Colonic mucosa (tissue), 4 donors: ENCODE results near the gene MRPL20. TPM values are rescaled to one million over a fixed set of nuclear protein-coding genes. Genes with fewer than 3 reads are reported as not detected.

Source experiments
- DNase-seq: peaks from one replicate; pipeline ENCODE4 v3.0.0-alpha.2; 2020
- H3K27ac ChIP-seq: fragments of 200-600 bp; one replicate; pipeline ENCODE4 v1.8.0; 2021
- H3K27me3 ChIP-seq: fragments of 200-600 bp; one replicate; pipeline ENCODE4 v1.8.0; 2021
- H3K36me3 ChIP-seq: fragments of 200-600 bp; one replicate; pipeline ENCODE4 v1.8.0; 2021
- H3K4me1 ChIP-seq: fragments of 200-600 bp; one replicate; pipeline ENCODE4 v1.8.0; 2021; ENCODE audit warnings: mild to moderate bottlenecking
- H3K4me3 ChIP-seq: fragments of 200-600 bp; one replicate; pipeline ENCODE4 v1.8.0; 2021
- H3K9ac ChIP-seq, 2 donors: one replicate each; pipeline ENCODE4 v1.7.0; 2013; ENCODE audit warnings: control low read depth in 2 of 2, low read depth in 2 of 2, low read length in 2 of 2
- H3K9me3 ChIP-seq: fragments of 200-600 bp; one replicate; pipeline ENCODE4 v1.8.0; 2021
- CTCF ChIP-seq: fragments of 200-600 bp; IDR thresholded peaks from one replicate; pipeline ENCODE4 v1.8.0; 2022; ENCODE audit warnings: antibody characterized with exemption, mild to moderate bottlenecking
- intact Hi-C: fragments of 100-400 bp; cut with DNase I; formaldehyde crosslinking; loops from one replicate; pipeline ENCODE4 v1.14.1; 2022
- total RNA-seq, 2 donors: library from RNA; stranded (reverse); fragmentation: NEBNext Ultra II Directional in 1 of 2; extraction: Animal tissue kit (Norgen Biotek cat#: 25700) in 1 of 2; gene quantifications; one replicate each; pipeline ENCODE4 v1.2.1, GENCODE V29; 2021
- donor health status: healthy.
- donor health status: DM: no; HTN: no; CAD: no.
- donor health status: DM: no; HTN: no; CAD: no.

Gene MRPL20
- total RNA-seq, 2 donors from 2014 or later, result 88.1 to 143 TPM

- intact Hi-C loops, result no loop called here
- Histone ChIP-seq H3K4me3 (no peak overlapping the region), H3K4me1 (no peaks in the 10 kb centered on the region), H3K36me3 (no peaks in the 10 kb centered on the region), H3K27me3 (peaks cover 7% of the 10 kb centered on the region), H3K9me3 (no peaks in the 10 kb centered on the region), H3K27ac (no peak overlapping the region), H3K9ac (no peak overlapping the region)
- no peak for DNase-seq
- TF ChIP-seq CTCF, result no peak
These were observed 17.6 kb upstream of the MRPL20 start for GRCh38 chr1:1424707-1425106.

GRCh38 chr1:1423245-1423597, 16.1 kb upstream of the MRPL20 start:
- Histone ChIP-seq H3K9me3 (no peaks in the 10 kb centered on the region), H3K27ac (no peak overlapping the region)
- TF ChIP-seq CTCF, result no peak

GRCh38 chr1:1422465-1423244, 15.6 kb upstream of the MRPL20 start:
- DNase-seq, result no peak
- intact Hi-C loops, result no loop called here
- peaks cover 7% of the 10 kb centered on the region for H3K27me3 ChIP-seq
- TF ChIP-seq CTCF, result no peak
- no peaks in the 10 kb centered on the region for H3K4me1 ChIP-seq
- no peak overlapping the region for H3K4me3 ChIP-seq
- no peak overlapping the region for H3K9ac ChIP-seq
- H3K36me3 ChIP-seq, result no peaks in the 10 kb centered on the region
- H3K9me3 ChIP-seq, result no peaks in the 10 kb centered on the region
- no peak overlapping the region for H3K27ac ChIP-seq

More at GRCh38 chr1:1423245-1423597, 16.1 kb upstream of the MRPL20 start:
- no peaks in the 10 kb centered on the region for H3K4me1 ChIP-seq
- no peak overlapping the region for H3K4me3 ChIP-seq
- no peak overlapping the region for H3K9ac ChIP-seq
- no peak for DNase-seq
- intact Hi-C loops, result no loop called here
- peaks cover 7% of the 10 kb centered on the region for H3K27me3 ChIP-seq
- no peaks in the 10 kb centered on the region for H3K36me3 ChIP-seq

- no peaks in the 10 kb centered on the region for H3K9me3 ChIP-seq
- H3K4me3 ChIP-seq, result no peak overlapping the region
- intact Hi-C loops, result no loop called here
- H3K27me3 ChIP-seq, result peaks cover 7% of the 10 kb centered on the region
- H3K9ac ChIP-seq, result no peak overlapping the region
- DNase-seq, result no peak
- H3K4me1 ChIP-seq, result no peaks in the 10 kb centered on the region
- H3K36me3 ChIP-seq, result no peaks in the 10 kb centered on the region
- TF ChIP-seq CTCF, result no peak
- H3K27ac ChIP-seq, result no peak overlapping the region
These were observed 14.9 kb upstream of the MRPL20 start for GRCh38 chr1:1421907-1422464.

- DNase-seq, result no peak
- peak within 1 kb of the TSS in 1 of 2 donors; percentile 50 for H3K9ac ChIP-seq
- no peak for TF ChIP-seq CTCF
- H3K4me1 ChIP-seq, result no peaks in the 10 kb centered on the region
- H3K4me3 ChIP-seq, result peak within 1 kb of the TSS; percentile 22
- no peaks in the 10 kb centered on the region for H3K9me3 ChIP-seq
- no peak within 1 kb of the TSS for H3K27ac ChIP-seq
- intact Hi-C loops, result no loop called here
- no peaks in the 10 kb centered on the region for H3K36me3 ChIP-seq
- peaks cover 2% of the 10 kb centered on the region for H3K27me3 ChIP-seq
These were observed 14.2 kb upstream of the MRPL20 start, which contains the start of gene ANKRD65 for GRCh38 chr1:1421147-1421906. ANKRD65 (minus strand) TSS chr1:1421276; CDS start chr1:1421005, 271 bp downstream.
